ENCODE measurements around the gene PDZD7.

PDZD7 gene

GRCh38 chr10:101063548-101064414 is 32.9 kb upstream of the PDZD7 start:
- Histone ChIP-seq H3K27ac (peak overlapping the region; percentile 14 to 99 (median 98); a peak in 21 of 22 replicates), H3K9ac (peak overlapping the region; percentile 92 to 99 (median 97)), H3K36me3 (no peaks in the 10 kb centered on the region), H3K4me2 (peak overlapping the region; percentile 96 to 100 (median 98)), H4K20me1 (peaks cover 0 to 10% (median 0%) of the 10 kb centered on the region in 11 experiments; a peak in 1 of 22 replicates), H3K27me3 (no peaks in the 10 kb centered on the region; a peak in 1 of 22 replicates), H3K9me3 (replicated peaks in 1 of 11) (no peaks in the 10 kb centered on the region), H3K4me3 (peak overlapping the region in 9 of 10 experiments; percentile 68 to 79 (median 76); a peak in 18 of 20 replicates), H3K4me1 (peaks cover 55 to 83% (median 77%) of the 10 kb centered on the region in 10 experiments)
- TF ChIP-seq Cebpa-rat (IDR thresholded peaks at IDR 0.05), result no peak

GRCh38 chr10:101063050-101063525 is 32.2 kb upstream of the PDZD7 start:
- H3K4me2 ChIP-seq, result peak overlapping the region; percentile 96 to 100 (median 98)
- no peaks in the 10 kb centered on the region; a peak in 1 of 22 replicates for H3K27me3 ChIP-seq
- H3K9me3 ChIP-seq (replicated peaks in 1 of 11), result no peaks in the 10 kb centered on the region
- peak overlapping the region; percentile 62 to 79 (median 76); a peak in 19 of 20 replicates for H3K4me3 ChIP-seq
- TF ChIP-seq Cebpa-rat (IDR thresholded peaks at IDR 0.05), result no peak
- peaks cover 62 to 83% (median 76%) of the 10 kb centered on the region in 10 experiments for H3K4me1 ChIP-seq
- peaks cover 0 to 10% (median 0%) of the 10 kb centered on the region in 11 experiments; a peak in 1 of 22 replicates for H4K20me1 ChIP-seq
- peak overlapping the region; percentile 14 to 99 (median 98); a peak in 21 of 22 replicates for H3K27ac ChIP-seq
- H3K36me3 ChIP-seq, result no peaks in the 10 kb centered on the region
- H3K9ac ChIP-seq, result peak overlapping the region; percentile 92 to 99 (median 97)

- Histone ChIP-seq H4K20me1 (peaks cover 0 to 15% (median 0%) of the 10 kb centered on the region in 11 experiments; a peak in 2 of 22 replicates), H3K4me2 (peak overlapping the region; percentile 96 to 100 (median 98)), H3K27me3 (no peaks in the 10 kb centered on the region; a peak in 1 of 22 replicates), H3K4me1 (peaks cover 60 to 85% (median 80%) of the 10 kb centered on the region in 10 experiments), H3K4me3 (peak overlapping the region; percentile 62 to 79 (median 76)), H3K36me3 (peaks cover 0 to 3% (median 0%) of the 10 kb centered on the region in 11 experiments; a peak in 4 of 22 replicates), H3K27ac (peak overlapping the region; percentile 90 to 99 (median 98); a peak in 21 of 22 replicates), H3K9ac (peak overlapping the region; percentile 92 to 99 (median 97)), H3K9me3 (replicated peaks in 1 of 11) (no peaks in the 10 kb centered on the region)
- no peak for TF ChIP-seq Cebpa-rat (IDR thresholded peaks at IDR 0.05)
These were observed 31.5 kb upstream of the PDZD7 start for GRCh38 chr10:101062232-101063049.

GRCh38 chr10:101061624-101062231 is 30.8 kb upstream of the PDZD7 start, which contains the start of gene KAZALD1:
Gene KAZALD1 (plus strand): TSS chr10:101061989. CDS start chr10:101062593, 604 bp downstream.
- Histone ChIP-seq H4K20me1 (peaks cover 0 to 22% (median 2%) of the 10 kb centered on the region in 11 experiments; a peak in 4 of 22 replicates), H3K4me2 (peak within 1 kb of the TSS; percentile 96 to 100 (median 98)), H3K36me3 (peaks cover 0 to 9% (median 3%) of the 10 kb centered on the region in 11 experiments; a peak in 8 of 22 replicates), H3K27me3 (no peaks in the 10 kb centered on the region), H3K4me1 (peaks cover 57 to 89% (median 83%) of the 10 kb centered on the region in 10 experiments), H3K27ac (peak within 1 kb of the TSS; percentile 90 to 99 (median 98)), H3K4me3 (peak within 1 kb of the TSS; percentile 62 to 79 (median 76)), H3K9me3 (replicated peaks in 1 of 11) (no peaks in the 10 kb centered on the region), H3K9ac (peak within 1 kb of the TSS; percentile 92 to 99 (median 97))
- TF ChIP-seq Cebpa-rat (IDR thresholded peaks at IDR 0.05), result no peak

- Histone ChIP-seq H3K4me3 (peak overlapping the region; percentile 62 to 79 (median 76)), H3K9me3 (replicated peaks in 1 of 11) (no peaks in the 10 kb centered on the region), H3K4me1 (peaks cover 55 to 90% (median 85%) of the 10 kb centered on the region in 10 experiments), H3K27me3 (no peaks in the 10 kb centered on the region), H3K36me3 (peaks cover 0 to 14% (median 5%) of the 10 kb centered on the region in 11 experiments; a peak in 8 of 22 replicates), H3K27ac (peak overlapping the region; percentile 90 to 99 (median 98)), H4K20me1 (peaks cover 0 to 25% (median 5%) of the 10 kb centered on the region in 11 experiments; a peak in 6 of 22 replicates), H3K9ac (peak overlapping the region; percentile 92 to 99 (median 97)), H3K4me2 (peak overlapping the region; percentile 96 to 100 (median 98))
- TF ChIP-seq Cebpa-rat (IDR thresholded peaks at IDR 0.05), result no peak
These were observed 30.2 kb upstream of the PDZD7 start for GRCh38 chr10:101060951-101061623.

- H3K9ac ChIP-seq, result peak overlapping the region; percentile 92 to 99 (median 97)
These were observed 29.4 kb upstream of the PDZD7 start for GRCh38 chr10:101060036-101060950.

More at GRCh38 chr10:101060036-101060950, 29.4 kb upstream of the PDZD7 start:
- Histone ChIP-seq H3K4me2 (peak overlapping the region; percentile 96 to 100 (median 98)), H3K27ac (peak overlapping the region; percentile 90 to 99 (median 98)), H3K36me3 (peaks cover 0 to 22% (median 6%) of the 10 kb centered on the region in 11 experiments; a peak in 9 of 22 replicates), H3K27me3 (no peaks in the 10 kb centered on the region), H4K20me1 (peaks cover 0 to 32% (median 8%) of the 10 kb centered on the region in 11 experiments; a peak in 9 of 22 replicates), H3K4me3 (peak overlapping the region; percentile 62 to 79 (median 76)), H3K4me1 (peaks cover 48 to 88% (median 83%) of the 10 kb centered on the region in 10 experiments), H3K9me3 (replicated peaks in 1 of 11) (no peaks in the 10 kb centered on the region)
- TF ChIP-seq Cebpa-rat (IDR thresholded peaks at IDR 0.05), result no peak

Data from BLaER1 treated with 17β-estradiol and CSF1 and Interleukin-3, amounts not matched to agents 10 nM and 100 nM (cell line).